Skeletal muscle satellite cell (primary cell): ENCODE measurements around the gene ASTN2.
"Not testable (repeated sequence)": the region's sequence is repeated elsewhere in the genome, so short reads cannot be mapped to it uniquely, and the experiment has no call there.

ENCODE experiments used
- H3K27me3 ChIP-seq: 2 replicates; pipeline ENCODE4 v1.7.0; 2013; ENCODE audit warnings: low read length; ENCODE audit not compliant: control insufficient read depth, insufficient read depth
- H3K36me3 ChIP-seq: 2 replicates; pipeline ENCODE4 v1.7.0; 2013; ENCODE audit warnings: mild to moderate bottlenecking, control low read depth, low read length; ENCODE audit not compliant: insufficient read depth
- H3K4me1 ChIP-seq: 2 replicates; pipeline ENCODE4 v1.7.0; 2013; ENCODE audit warnings: low read length; ENCODE audit not compliant: control insufficient read depth, insufficient read depth
- H3K4me2 ChIP-seq: 2 replicates; pipeline ENCODE4 v1.7.0; 2013; ENCODE audit warnings: mild to moderate bottlenecking, low read length
- H3K4me3 ChIP-seq: 2 replicates; pipeline ENCODE4 v1.7.0; 2013; ENCODE audit warnings: low read length
- H3K9ac ChIP-seq: 2 replicates; pipeline ENCODE4 v1.7.0; 2013; ENCODE audit warnings: mild to moderate bottlenecking, low read depth, low read length, moderate library complexity
- H3K9me3 ChIP-seq: replicated peaks from 2 replicates; pipeline ENCODE4 v1.7.0; 2013; ENCODE audit warnings: mild to moderate bottlenecking, control low read depth, low read length

Gene ASTN2

GRCh38 chr9:116694785-116695291, 720.0 kb downstream of the ASTN2 start:
- Histone ChIP-seq H3K9me3 (no peaks in the 10 kb centered on the region), H3K9ac (no peak overlapping the region), H3K4me3 (no peak overlapping the region), H3K36me3 (peaks cover 36% of the 10 kb centered on the region), H3K4me2 (no peak overlapping the region), H3K27me3 (no peaks in the 10 kb centered on the region), H3K4me1 (peaks cover 32% of the 10 kb centered on the region)

GRCh38 chr9:116693233-116693731, 721.6 kb downstream of the ASTN2 start:
- Histone ChIP-seq H3K9ac (peak overlapping the region; percentile 4), H3K27me3 (no peaks in the 10 kb centered on the region), H3K4me1 (peaks cover 45% of the 10 kb centered on the region), H3K36me3 (peaks cover 20% of the 10 kb centered on the region), H3K9me3 (no peaks in the 10 kb centered on the region), H3K4me2 (peak overlapping the region; percentile 0), H3K4me3 (no peak overlapping the region)

GRCh38 chr9:116692616-116693015, 722.2 kb downstream of the ASTN2 start:
- no peaks in the 10 kb centered on the region for H3K9me3 ChIP-seq
- H3K4me1 ChIP-seq = peaks cover 43% of the 10 kb centered on the region
- H3K27me3 ChIP-seq = no peaks in the 10 kb centered on the region
- H3K9ac ChIP-seq = peak overlapping the region; percentile 4
- H3K4me2 ChIP-seq = no peak overlapping the region
- peaks cover 14% of the 10 kb centered on the region for H3K36me3 ChIP-seq
- H3K4me3 ChIP-seq = no peak overlapping the region

- H3K9me3 ChIP-seq = no peaks in the 10 kb centered on the region
- no peak overlapping the region for H3K4me3 ChIP-seq
- H3K27me3 ChIP-seq = no peaks in the 10 kb centered on the region
- H3K36me3 ChIP-seq = peaks cover 13% of the 10 kb centered on the region
- H3K4me2 ChIP-seq = no peak overlapping the region
- no peak overlapping the region for H3K9ac ChIP-seq
- H3K4me1 ChIP-seq = peaks cover 39% of the 10 kb centered on the region
Observed at GRCh38 chr9:116691607-116692006, 723.2 kb downstream of the ASTN2 start.

GRCh38 chr9:116690805-116691204, 724.1 kb downstream of the ASTN2 start:
- not testable (repeated sequence) for H3K4me2 ChIP-seq, H3K9me3 ChIP-seq, H3K27me3 ChIP-seq, H3K4me3 ChIP-seq, H3K9ac ChIP-seq
- Histone ChIP-seq H3K4me1 (peaks cover 42% of the 10 kb centered on the region), H3K36me3 (peaks cover 13% of the 10 kb centered on the region)

- peaks cover 42% of the 10 kb centered on the region for H3K4me1 ChIP-seq
- peaks cover 5% of the 10 kb centered on the region for H3K36me3 ChIP-seq
- H3K4me2 ChIP-seq = peak overlapping the region; percentile 82
- no peaks in the 10 kb centered on the region for H3K27me3 ChIP-seq
- H3K4me3 ChIP-seq = no peak overlapping the region
- no peaks in the 10 kb centered on the region for H3K9me3 ChIP-seq
- H3K9ac ChIP-seq = no peak overlapping the region
Observed at GRCh38 chr9:116689486-116690032, 725.3 kb downstream of the ASTN2 start.

GRCh38 chr9:116688806-116689485, 725.9 kb downstream of the ASTN2 start:
- Histone ChIP-seq H3K36me3 (peaks cover 5% of the 10 kb centered on the region), H3K4me2 (peak overlapping the region; percentile 82), H3K9ac (no peak overlapping the region), H3K9me3 (no peaks in the 10 kb centered on the region), H3K4me1 (peaks cover 42% of the 10 kb centered on the region), H3K27me3 (no peaks in the 10 kb centered on the region), H3K4me3 (peak overlapping the region; percentile 76)

- H3K4me1 ChIP-seq = peaks cover 30% of the 10 kb centered on the region
- no peaks in the 10 kb centered on the region for H3K27me3 ChIP-seq
- peak overlapping the region; percentile 76 for H3K4me3 ChIP-seq
- peak overlapping the region; percentile 82 for H3K4me2 ChIP-seq
- H3K9me3 ChIP-seq = no peaks in the 10 kb centered on the region
- H3K36me3 ChIP-seq = peaks cover 5% of the 10 kb centered on the region
- H3K9ac ChIP-seq = peak overlapping the region; percentile 85
Observed at GRCh38 chr9:116687754-116688135, 727.1 kb downstream of the ASTN2 start.

- peaks cover 27% of the 10 kb centered on the region for H3K4me1 ChIP-seq
- H3K36me3 ChIP-seq = peaks cover 5% of the 10 kb centered on the region
- no peaks in the 10 kb centered on the region for H3K9me3 ChIP-seq
- H3K4me2 ChIP-seq = peak within 1 kb of the TSS; percentile 82
- H3K27me3 ChIP-seq = no peaks in the 10 kb centered on the region
- H3K4me3 ChIP-seq = peak within 1 kb of the TSS; percentile 76
- H3K9ac ChIP-seq = peak within 1 kb of the TSS; percentile 85
Observed at GRCh38 chr9:116687074-116687753, 727.6 kb downstream of the ASTN2 start, which contains the start of gene TRIM32. Gene TRIM32, plus strand, starts transcription at chr9:116687305. Its CDS starts 10,438 bp downstream, at chr9:116697743.

- Histone ChIP-seq H3K9me3 (no peaks in the 10 kb centered on the region), H3K4me3 (peak overlapping the region; percentile 76), H3K27me3 (no peaks in the 10 kb centered on the region), H3K9ac (peak overlapping the region; percentile 85), H3K4me1 (peaks cover 27% of the 10 kb centered on the region), H3K4me2 (peak overlapping the region; percentile 82), H3K36me3 (peaks cover 5% of the 10 kb centered on the region)
Observed at GRCh38 chr9:116686693-116687073, 728.2 kb downstream of the ASTN2 start.

GRCh38 chr9:116686135-116686534, 728.7 kb downstream of the ASTN2 start:
- peak overlapping the region; percentile 82 for H3K4me2 ChIP-seq
- H3K9me3 ChIP-seq = no peaks in the 10 kb centered on the region
- no peaks in the 10 kb centered on the region for H3K36me3 ChIP-seq
- H3K4me3 ChIP-seq = no peak overlapping the region
- no peak overlapping the region for H3K9ac ChIP-seq
- no peaks in the 10 kb centered on the region for H3K27me3 ChIP-seq
- peaks cover 27% of the 10 kb centered on the region for H3K4me1 ChIP-seq
